ENCODE results near the gene PLA2G10.

DNA sequence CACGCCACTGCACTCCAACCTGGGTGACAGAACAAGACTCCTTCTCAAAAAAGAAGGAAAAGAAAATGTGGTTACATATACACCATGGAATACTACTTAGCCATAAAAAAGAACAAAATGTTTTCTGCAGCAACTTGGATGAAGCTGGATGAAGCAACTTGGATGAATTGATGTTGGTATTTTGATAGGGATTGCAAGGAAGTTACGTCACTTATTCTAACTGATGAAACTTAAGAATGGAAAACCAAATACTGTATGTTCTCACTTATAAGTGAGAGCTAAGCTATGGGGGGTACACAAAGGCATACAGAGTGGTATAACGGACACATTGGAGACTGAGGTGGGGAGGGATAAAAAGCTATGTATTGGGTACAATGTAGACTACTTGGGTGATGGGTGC, 17.5 kb downstream of the PLA2G10 start:
- TF ChIP-seq, protein P1, sequence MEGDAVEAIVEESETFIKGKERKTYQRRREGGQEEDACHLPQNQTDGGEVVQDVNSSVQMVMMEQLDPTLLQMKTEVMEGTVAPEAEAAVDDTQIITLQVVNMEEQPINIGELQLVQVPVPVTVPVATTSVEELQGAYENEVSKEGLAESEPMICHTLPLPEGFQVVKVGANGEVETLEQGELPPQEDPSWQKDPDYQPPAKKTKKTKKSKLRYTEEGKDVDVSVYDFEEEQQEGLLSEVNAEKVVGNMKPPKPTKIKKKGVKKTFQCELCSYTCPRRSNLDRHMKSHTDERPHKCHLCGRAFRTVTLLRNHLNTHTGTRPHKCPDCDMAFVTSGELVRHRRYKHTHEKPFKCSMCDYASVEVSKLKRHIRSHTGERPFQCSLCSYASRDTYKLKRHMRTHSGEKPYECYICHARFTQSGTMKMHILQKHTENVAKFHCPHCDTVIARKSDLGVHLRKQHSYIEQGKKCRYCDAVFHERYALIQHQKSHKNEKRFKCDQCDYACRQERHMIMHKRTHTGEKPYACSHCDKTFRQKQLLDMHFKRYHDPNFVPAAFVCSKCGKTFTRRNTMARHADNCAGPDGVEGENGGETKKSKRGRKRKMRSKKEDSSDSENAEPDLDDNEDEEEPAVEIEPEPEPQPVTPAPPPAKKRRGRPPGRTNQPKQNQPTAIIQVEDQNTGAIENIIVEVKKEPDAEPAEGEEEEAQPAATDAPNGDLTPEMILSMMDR (IDR thresholded peaks at IDR 0.05) = no peak
- TF ChIP-seq RAD21 (IDR thresholded peaks at IDR 0.05; ENCODE audit: low read length) (no peak), REST (IDR thresholded peaks at IDR 0.05; ENCODE audit: low read depth, low read length) (no peak), NRF1 (IDR thresholded peaks at IDR 0.05; ENCODE audit: low read depth, low read length) (no peak), EP300 (IDR thresholded peaks at IDR 0.05; ENCODE audit: borderline replicate concordance in 1 of 2, low read depth in 1 of 2, low read length in 1 of 2) (no peak), MXI1 (IDR thresholded peaks at IDR 0.05; ENCODE audit: low read depth, low read length) (no peak), SIN3A (IDR thresholded peaks at IDR 0.05; ENCODE audit: borderline replicate concordance, low read depth, low read length) (no peak), MEF2A (IDR thresholded peaks at IDR 0.05; ENCODE audit: borderline replicate concordance, low read depth) (no peak), GABPA (IDR thresholded peaks at IDR 0.05; ENCODE audit: low read depth) (no peak), YY1 (IDR thresholded peaks at IDR 0.05; ENCODE audit: low read depth) (no peak), TAF1 (IDR thresholded peaks at IDR 0.05; ENCODE audit: borderline replicate concordance, low read depth, low read length) (no peak)
- TF ChIP-seq, protein P2, sequence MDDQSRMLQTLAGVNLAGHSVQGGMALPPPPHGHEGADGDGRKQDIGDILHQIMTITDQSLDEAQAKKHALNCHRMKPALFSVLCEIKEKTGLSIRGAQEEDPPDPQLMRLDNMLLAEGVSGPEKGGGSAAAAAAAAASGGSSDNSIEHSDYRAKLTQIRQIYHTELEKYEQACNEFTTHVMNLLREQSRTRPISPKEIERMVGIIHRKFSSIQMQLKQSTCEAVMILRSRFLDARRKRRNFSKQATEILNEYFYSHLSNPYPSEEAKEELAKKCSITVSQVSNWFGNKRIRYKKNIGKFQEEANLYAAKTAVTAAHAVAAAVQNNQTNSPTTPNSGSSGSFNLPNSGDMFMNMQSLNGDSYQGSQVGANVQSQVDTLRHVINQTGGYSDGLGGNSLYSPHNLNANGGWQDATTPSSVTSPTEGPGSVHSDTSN (IDR thresholded peaks at IDR 0.05) = no peak
